NCI-H82 treated with DMSO at 0.1 percent for 48 hours (cell line): ENCODE measurements around the gene TPRG1.

Experiments used
- DNase-seq: peaks from one replicate; lab custom pipeline; 2025; ENCODE audit not compliant: unreplicated experiment; lab: John Stamatoyannopoulos, UW

Gene TPRG1

DNA sequence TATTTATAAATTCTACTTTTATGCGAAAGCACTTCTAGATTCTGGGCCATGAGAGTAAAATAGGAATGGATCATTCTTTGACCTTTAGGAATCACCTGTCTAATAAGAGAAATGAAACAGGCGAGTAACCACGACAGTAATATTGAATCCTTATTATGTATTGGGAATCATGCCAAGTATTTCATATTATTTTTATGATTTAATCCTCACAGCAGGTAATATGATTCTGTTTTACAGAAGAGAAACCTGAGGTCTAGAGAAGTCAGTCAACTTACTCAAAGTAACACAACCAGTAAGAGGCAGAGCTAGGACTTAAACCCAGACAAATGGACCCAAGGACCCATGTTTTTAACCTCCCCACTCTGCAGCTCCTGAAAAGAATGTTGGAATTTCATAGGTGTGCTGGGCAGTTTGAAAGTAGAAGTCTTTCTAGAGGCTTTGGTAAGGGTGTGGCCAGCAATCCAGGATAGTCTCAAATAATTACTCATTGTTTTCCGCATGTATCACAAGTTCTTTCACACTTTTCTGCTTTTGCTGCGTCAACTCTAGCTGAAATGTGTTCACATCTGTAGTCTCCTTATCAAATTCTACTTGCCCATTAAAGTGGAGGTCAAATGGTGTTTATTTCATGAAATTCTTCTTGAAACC, 181.7 kb downstream of the TPRG1 start:
- no peak for DNase-seq

DNA sequence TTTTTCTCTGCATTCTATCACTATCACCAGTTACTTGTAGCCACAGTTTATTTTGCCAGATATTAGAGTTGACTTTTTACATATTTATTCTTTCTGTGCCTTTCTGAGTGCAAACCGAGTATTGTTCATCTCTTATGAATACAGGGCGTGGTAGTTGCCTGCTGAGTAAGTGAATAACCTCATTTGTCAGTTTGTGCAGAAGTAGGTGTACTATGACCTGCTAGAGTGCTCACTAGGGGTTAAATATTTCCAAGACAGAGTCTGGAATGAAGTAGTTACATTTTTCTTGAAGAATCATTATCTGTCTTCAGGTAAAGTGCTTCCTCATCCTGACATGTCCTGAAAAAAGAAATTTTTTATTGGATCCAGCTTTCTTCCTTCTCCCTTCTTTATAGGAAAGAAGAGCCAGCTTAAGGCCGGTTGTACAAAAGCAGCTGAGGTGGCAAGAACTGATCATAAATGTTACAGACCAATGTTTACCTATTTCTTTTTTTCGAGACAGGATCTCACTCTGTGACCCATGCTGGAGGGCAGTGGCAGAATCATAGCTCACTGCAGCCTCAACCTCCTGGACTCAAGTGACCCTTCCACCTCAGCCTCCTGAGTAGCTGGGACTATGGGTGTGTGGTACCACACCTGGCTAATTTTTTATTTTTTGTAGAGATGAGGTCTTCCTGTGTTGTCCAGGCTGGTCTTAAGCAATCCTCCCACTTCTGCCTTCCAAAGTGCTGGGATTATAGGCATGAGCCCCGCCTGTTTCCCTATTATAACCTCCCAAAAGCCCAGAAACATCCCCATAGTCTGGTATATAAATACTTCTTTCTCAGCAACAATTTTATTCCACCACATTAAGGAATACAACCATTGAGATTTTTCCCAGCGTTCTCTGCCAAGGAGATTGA, 182.5 kb downstream of the TPRG1 start:
- no peak for DNase-seq

- no peak for DNase-seq
These were observed 183.3 kb downstream of the TPRG1 start for GRCh38 chr3:189355115-189355480.

- no peak for DNase-seq
These were observed 183.9 kb downstream of the TPRG1 start for GRCh38 chr3:189355481-189356201.

- no peak for DNase-seq
These were observed 188.5 kb downstream of the TPRG1 start for GRCh38 chr3:189360291-189360690.

DNA sequence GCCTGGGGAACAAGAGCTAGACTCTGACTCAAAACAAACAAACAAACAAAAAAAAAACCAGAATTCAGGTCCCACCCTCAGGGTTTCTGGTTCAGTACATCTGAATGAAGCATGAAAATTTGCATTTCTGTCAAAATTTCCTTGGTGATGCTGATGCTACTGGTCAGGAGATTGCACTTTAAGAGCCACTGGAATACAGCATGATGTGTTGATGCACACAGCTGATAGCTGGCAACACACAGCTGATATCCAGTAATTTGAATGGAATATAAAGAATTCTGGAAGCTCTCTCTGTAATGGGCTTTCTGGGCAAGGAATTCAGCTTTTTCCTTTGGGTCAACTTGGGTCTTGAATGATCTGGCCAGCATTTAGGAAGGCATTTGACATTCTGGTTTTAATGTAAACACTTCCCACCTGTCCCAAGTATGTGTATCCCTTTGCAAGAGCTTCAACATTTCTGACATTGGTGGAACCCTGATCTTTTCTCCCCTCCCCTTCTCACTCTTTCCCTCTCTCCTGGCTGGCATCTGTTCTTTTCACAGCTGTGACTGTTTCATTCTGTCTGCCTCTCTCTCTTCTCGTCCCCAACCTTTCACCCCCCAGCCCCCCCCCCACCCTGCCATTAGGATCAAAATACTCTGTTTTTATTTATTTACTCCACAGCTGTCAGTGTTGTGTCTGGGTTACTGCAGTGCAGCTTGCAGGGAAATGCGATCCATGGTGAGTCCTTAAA, 189.5 kb downstream of the TPRG1 start:
- no peak for DNase-seq

DNA sequence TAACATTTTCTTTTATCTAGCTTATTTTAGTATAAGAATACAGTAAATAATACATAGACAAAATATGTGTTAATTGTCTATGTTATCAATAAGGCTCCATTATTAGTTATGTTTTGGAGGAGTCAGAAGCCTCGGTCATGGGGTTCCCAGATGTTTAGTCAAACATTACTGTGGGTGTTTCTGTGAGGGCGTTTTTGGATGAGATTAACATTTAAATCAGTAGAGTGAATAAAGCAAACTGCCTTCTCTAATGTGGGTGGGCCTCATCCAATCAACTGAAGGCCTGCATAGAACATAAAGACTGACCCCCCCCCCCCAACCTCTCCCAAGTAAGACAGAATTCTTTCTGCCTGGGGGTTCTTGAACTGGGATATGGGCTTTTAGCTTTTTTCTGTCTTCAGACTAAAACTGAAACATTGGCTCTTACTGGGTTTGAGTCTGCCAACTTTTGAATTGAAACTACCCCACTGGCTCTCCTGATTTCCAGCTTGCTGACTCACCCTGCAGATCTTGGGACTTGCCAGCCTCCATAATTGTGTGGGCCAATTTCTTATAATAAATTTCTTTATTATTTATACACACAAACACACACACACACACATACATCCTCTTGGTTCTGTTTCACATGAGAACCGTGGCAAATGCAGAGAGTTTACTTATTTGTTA, 192.0 kb downstream of the TPRG1 start:
- no peak for DNase-seq

- DNase-seq, result no peak
These were observed 194.1 kb downstream of the TPRG1 start for GRCh38 chr3:189365609-189366564.

GRCh38 chr3:189368384-189368783, 196.6 kb downstream of the TPRG1 start:
- DNase-seq, result no peak

GRCh38 chr3:189369636-189370035, 197.9 kb downstream of the TPRG1 start:
- no peak for DNase-seq

GRCh38 chr3:189372243-189372642, 200.5 kb downstream of the TPRG1 start:
- no peak for DNase-seq
